H1 (cell line): ENCODE measurements around the gene MYO5A. TPM values are rescaled to one million over a fixed set of nuclear protein-coding genes. Genes with fewer than 3 reads are reported as not detected.

Experiments used
- CTCF ChIA-PET: fragments of 300-600 bp; sonication (Branson Sonifier 250); formaldehyde crosslinking; loops from one replicate; lab custom pipeline; 2021; ENCODE audit not compliant: partially characterized antibody; lab: Charles Lee
- POLR2A ChIA-PET: fragments of 300-600 bp; sonication (Branson Sonifier 250); formaldehyde crosslinking; loops from one replicate; lab custom pipeline; 2021; ENCODE audit warnings: inconsistent platforms; ENCODE audit not compliant: partially characterized antibody; lab: Charles Lee
- DNase-seq, 2 experiments: peaks; one replicate each; pipeline versions ENCODE4 v3.0.0 to v3.0.0-alpha.2; 2010 to 2022; ENCODE audit warnings: low spot score in 2 of 2, low read depth in 1 of 2, mixed read lengths in 1 of 2
- FAIRE-seq: peaks from 2 replicates; lab custom pipeline; 2011; peaks lifted over from hg19 to GRCh38; lab: Jason Lieb, UNC
- H2AFZ ChIP-seq: 2 replicates; pipeline ENCODE4 v1.8.1; 2012; ENCODE audit warnings: low read length, inconsistent platforms
- H2AK5ac ChIP-seq: 2 replicates; pipeline ENCODE4 v1.6.1; 2013; ENCODE audit warnings: low read depth, low read length
- H2BK120ac ChIP-seq: replicated peaks from 2 replicates; pipeline ENCODE3; 2013; ENCODE audit warnings: low read depth, low read length, inconsistent platforms
- H2BK12ac ChIP-seq: 2 replicates; pipeline ENCODE4 v1.6.1; 2013; ENCODE audit warnings: low read depth, low read length
- H2BK15ac ChIP-seq: 2 replicates; pipeline ENCODE4 v1.6.1; 2013; ENCODE audit warnings: low read length
- H2BK20ac ChIP-seq: 2 replicates; pipeline ENCODE4 v1.6.1; 2013; ENCODE audit warnings: low read length
- H2BK5ac ChIP-seq: 2 replicates; pipeline ENCODE4 v1.6.1; 2013; ENCODE audit warnings: low read depth, low read length
- H3K14ac ChIP-seq: 2 replicates; pipeline ENCODE4 v1.6.1; 2013; ENCODE audit warnings: inconsistent platforms; ENCODE audit not compliant: insufficient read length
- H3K18ac ChIP-seq: 2 replicates; pipeline ENCODE4 v1.6.1; 2013; ENCODE audit warnings: low read length; ENCODE audit errors: extremely low read depth
- H3K23ac ChIP-seq: 2 replicates; pipeline ENCODE4 v1.6.1; 2013; ENCODE audit warnings: inconsistent platforms; ENCODE audit not compliant: insufficient read length
- H3K23me2 ChIP-seq: 2 replicates; pipeline ENCODE4 v1.6.1; 2013; ENCODE audit warnings: low read depth, low read length
- H3K27ac ChIP-seq: 2 replicates; pipeline ENCODE4 v1.6.1; 2011; ENCODE audit warnings: low read depth, low read length, inconsistent platforms
- H3K27me3 ChIP-seq, 4 experiments: replicated peaks in 1 of 4; 1 replicate in 1 of 4; 2 replicates in 3 of 4; pipeline versions ENCODE4 v1.6.1 to v1.8.1; 2011 to 2013; ENCODE audit warnings: low read length in 3 of 4, mild to moderate bottlenecking in 3 of 4, inconsistent platforms in 2 of 4, mixed read lengths in 2 of 4, moderate library complexity in 1 of 4; ENCODE audit not compliant: control insufficient read depth in 3 of 4, insufficient read depth in 3 of 4; ENCODE audit errors: extremely low read depth in 1 of 4
- H3K36me3 ChIP-seq, 4 experiments: 2 replicates each; pipeline versions ENCODE4 v1.6.1 to v1.8.1; 2011 to 2013; ENCODE audit warnings: mild to moderate bottlenecking in 4 of 4, low read length in 3 of 4, moderate library complexity in 2 of 4, control low read depth in 1 of 4, inconsistent platforms in 1 of 4; ENCODE audit not compliant: insufficient read depth in 4 of 4, control insufficient read depth in 2 of 4
- H3K4ac ChIP-seq: replicated peaks from 2 replicates; pipeline ENCODE3; 2013; ENCODE audit warnings: low read length, low read depth, mixed read lengths, inconsistent platforms; ENCODE audit not compliant: insufficient read length
- H3K4me1 ChIP-seq, 4 experiments: replicated peaks in 1 of 4; 1 replicate in 1 of 4; 2 replicates in 3 of 4; pipeline versions ENCODE4 v1.6.1 to v1.8.1; 2011 to 2013; ENCODE audit warnings: low read length in 3 of 4, inconsistent platforms in 2 of 4, mixed read lengths in 1 of 4; ENCODE audit not compliant: insufficient read depth in 4 of 4, control insufficient read depth in 3 of 4
- H3K4me2 ChIP-seq, 2 experiments: 2 replicates each; pipeline versions ENCODE4 v1.6.1 to v1.8.1; 2011 to 2013; ENCODE audit warnings: low read depth in 2 of 2, low read length in 2 of 2, control low read depth in 1 of 2, inconsistent platforms in 1 of 2, mild to moderate bottlenecking in 1 of 2; ENCODE audit not compliant: insufficient read depth in 1 of 2
- H3K4me3 ChIP-seq, 4 experiments: fragments of 200-600, 300-600 bp in 1 of 4; sonication (generic), shearing (Covaris generic), sonication (Bioruptor Twin) in 1 of 4; 2 replicates each; pipeline versions ENCODE4 v1.5.1 to v1.8.1; 2011 to 2016; ENCODE audit warnings: low read length in 4 of 4, low read depth in 3 of 4, control low read depth in 2 of 4, inconsistent platforms in 2 of 4, mild to moderate bottlenecking in 2 of 4, mixed read lengths in 1 of 4, moderate library complexity in 1 of 4; ENCODE audit not compliant: insufficient read depth in 2 of 4; ENCODE audit errors: extremely low read depth in 1 of 4
- H3K56ac ChIP-seq: replicated peaks from 2 replicates; pipeline ENCODE3; 2013; ENCODE audit warnings: low read depth, mild to moderate bottlenecking, mixed read lengths, low read length, inconsistent platforms; ENCODE audit not compliant: insufficient read length
- H3K79me1 ChIP-seq: 2 replicates; pipeline ENCODE4 v1.6.1; 2013; ENCODE audit warnings: low read depth, low read length, control low read depth
- H3K79me2 ChIP-seq, 2 experiments: 2 replicates each; pipeline versions ENCODE4 v1.6.1 to v1.8.1; 2012 to 2013; ENCODE audit warnings: low read length in 2 of 2, mild to moderate bottlenecking in 2 of 2, inconsistent platforms in 1 of 2; ENCODE audit not compliant: insufficient read depth in 2 of 2, control insufficient read depth in 1 of 2
- H3K9ac ChIP-seq, 4 experiments: replicated peaks in 1 of 4; 1 replicate in 1 of 4; 2 replicates in 3 of 4; pipeline versions ENCODE4 v1.6.1 to v1.8.1; 2011 to 2013; ENCODE audit warnings: low read depth in 3 of 4, low read length in 3 of 4, control low read depth in 2 of 4, mild to moderate bottlenecking in 2 of 4, moderate library complexity in 2 of 4, inconsistent platforms in 1 of 4; ENCODE audit errors: extremely low read depth in 1 of 4
- H3K9me3 ChIP-seq, 2 experiments: 2 replicates each; pipeline versions ENCODE4 v1.6.1 to v1.8.1; 2012 to 2013; ENCODE audit warnings: mild to moderate bottlenecking in 2 of 2, moderate library complexity in 2 of 2, control low read depth in 1 of 2, inconsistent platforms in 1 of 2, low read depth in 1 of 2, low read length in 1 of 2, mixed read lengths in 1 of 2; ENCODE audit not compliant: insufficient read depth in 2 of 2
- H4K20me1 ChIP-seq, 2 experiments: replicated peaks in 1 of 2; 2 replicates each; pipeline versions ENCODE3 to v1.8.1; 2011 to 2013; ENCODE audit warnings: inconsistent platforms in 2 of 2, low read length in 2 of 2, mild to moderate bottlenecking in 1 of 2; ENCODE audit not compliant: insufficient read depth in 2 of 2, control insufficient read depth in 1 of 2
- H4K5ac ChIP-seq: 2 replicates; pipeline ENCODE4 v1.6.1; 2013; ENCODE audit warnings: low read length, low read depth, mixed read lengths, inconsistent platforms; ENCODE audit not compliant: insufficient read length
- H4K8ac ChIP-seq: 2 replicates; pipeline ENCODE4 v1.8.0; 2013; ENCODE audit warnings: mild to moderate bottlenecking, moderate library complexity, low read length, inconsistent platforms; ENCODE audit not compliant: insufficient read depth; ENCODE audit errors: extremely low read depth
- H4K91ac ChIP-seq: replicated peaks from 2 replicates; pipeline ENCODE3; 2013; ENCODE audit warnings: low read length, mixed read lengths, inconsistent platforms; ENCODE audit not compliant: insufficient read length
- ASH2L ChIP-seq: fragments of 200-600, 300-600 bp; sonication (generic); IDR thresholded peaks from one replicate; pipeline ENCODE4 v1.7.1; 2017; ENCODE audit warnings: low read length
- CEBPB ChIP-seq: IDR thresholded peaks from 2 replicates; pipeline ENCODE4 v1.6.1; 2012; ENCODE audit warnings: low read depth, low read length
- CREB1 ChIP-seq: IDR thresholded peaks from 2 replicates; pipeline ENCODE4 v1.6.1; 2012; ENCODE audit warnings: inconsistent platforms
- FOSL1 ChIP-seq: IDR thresholded peaks from 2 replicates; pipeline ENCODE4 v1.6.1; 2011; ENCODE audit warnings: mild to moderate bottlenecking, low read depth, low read length, moderate library complexity; ENCODE audit not compliant: insufficient read depth
- HDAC2 ChIP-seq, 2 experiments: fragments of 300-600 bp in 1 of 2; sonication (generic) in 1 of 2; IDR thresholded peaks; 2 replicates each; pipeline ENCODE4 v1.6.1; 2011 to 2012; ENCODE audit warnings: low read depth in 2 of 2, low read length in 2 of 2, mild to moderate bottlenecking in 2 of 2, moderate library complexity in 2 of 2, borderline replicate concordance in 1 of 2, inconsistent platforms in 1 of 2
- JUN ChIP-seq: IDR thresholded peaks from 2 replicates; pipeline ENCODE4 v1.6.1; 2011; ENCODE audit warnings: low read depth, mild to moderate bottlenecking, improper control_type of control experiment, low read length
- KDM5A ChIP-seq: fragments of 200-600 bp; IDR thresholded peaks from 2 replicates; pipeline ENCODE4 v1.7.1; 2012; ENCODE audit warnings: mild to moderate bottlenecking, low read length, inconsistent platforms, mixed read lengths
- TCF12 ChIP-seq: IDR thresholded peaks from 2 replicates; pipeline ENCODE4 v1.6.1; 2011; ENCODE audit warnings: low read depth, mild to moderate bottlenecking, low read length
- WGBS, 2 experiments: shearing (Covaris generic) in 1 of 2; methylation state at CpG; one replicate each; pipeline versions ENCODE4 v1.1.6 to v1.1.7; 2013 to 2015; ENCODE audit warnings: low lambda C conversion rate in 2 of 2, mixed read lengths in 2 of 2, inconsistent platforms in 1 of 2, low coverage in 1 of 2, missing lambda C conversion rate in 1 of 2; ENCODE audit not compliant: insufficient replicate concordance in 2 of 2, insufficient coverage in 1 of 2, insufficient read length in 1 of 2; ENCODE audit errors: extremely low coverage in 1 of 2, missing lambda C conversion rate in 1 of 2; 5-methylcytosine and 5-hydroxymethylcytosine counted together
- polyA plus RNA-seq, 7 experiments: library from polyadenylated mRNA; depleted of rRNA in 3 of 7; stranded (reverse) in 5 of 7; unstranded in 2 of 7; fragments of >200 nt in 5 of 7; fragments of 200-250 nt in 2 of 7; gene quantifications; 1 replicate in 5 of 7; 2 replicates in 1 of 7; 4 replicates in 1 of 7; pipeline versions ENCODE4 v1.2.1 to v1.2.3, GENCODE V29; 2011 to 2013; ENCODE audit warnings: missing spikeins in 2 of 7, mixed read lengths in 2 of 7
- total RNA-seq: library from RNA; stranded (reverse); fragmentation: NEBNext Ultra II Directional; extraction: Animal tissue kit (Norgen Biotek cat#: 25700); gene quantifications from 2 replicates; pipeline ENCODE4 v1.2.1, GENCODE V29; 2021
- TF ChIP-seq, protein P1 (sequence below), 3 experiments: IDR thresholded peaks; 1 replicate in 2 of 3; 2 replicates in 1 of 3; pipeline versions ENCODE4 v1.5.1 to v1.6.1; 2011; ENCODE audit warnings: low read length in 3 of 3, mild to moderate bottlenecking in 3 of 3, inconsistent platforms in 2 of 3, low read depth in 1 of 3, moderate library complexity in 1 of 3; ENCODE audit not compliant: insufficient read depth in 1 of 3; ENCODE audit errors: control extremely low read depth in 1 of 3

Gene MYO5A
- total and polyA plus RNA-seq, 2 of the 8 experiments (the other 6 are each of a cell fraction or from before 2014, with no cell fraction given) = 11.4 to 24.7 TPM

DNA sequence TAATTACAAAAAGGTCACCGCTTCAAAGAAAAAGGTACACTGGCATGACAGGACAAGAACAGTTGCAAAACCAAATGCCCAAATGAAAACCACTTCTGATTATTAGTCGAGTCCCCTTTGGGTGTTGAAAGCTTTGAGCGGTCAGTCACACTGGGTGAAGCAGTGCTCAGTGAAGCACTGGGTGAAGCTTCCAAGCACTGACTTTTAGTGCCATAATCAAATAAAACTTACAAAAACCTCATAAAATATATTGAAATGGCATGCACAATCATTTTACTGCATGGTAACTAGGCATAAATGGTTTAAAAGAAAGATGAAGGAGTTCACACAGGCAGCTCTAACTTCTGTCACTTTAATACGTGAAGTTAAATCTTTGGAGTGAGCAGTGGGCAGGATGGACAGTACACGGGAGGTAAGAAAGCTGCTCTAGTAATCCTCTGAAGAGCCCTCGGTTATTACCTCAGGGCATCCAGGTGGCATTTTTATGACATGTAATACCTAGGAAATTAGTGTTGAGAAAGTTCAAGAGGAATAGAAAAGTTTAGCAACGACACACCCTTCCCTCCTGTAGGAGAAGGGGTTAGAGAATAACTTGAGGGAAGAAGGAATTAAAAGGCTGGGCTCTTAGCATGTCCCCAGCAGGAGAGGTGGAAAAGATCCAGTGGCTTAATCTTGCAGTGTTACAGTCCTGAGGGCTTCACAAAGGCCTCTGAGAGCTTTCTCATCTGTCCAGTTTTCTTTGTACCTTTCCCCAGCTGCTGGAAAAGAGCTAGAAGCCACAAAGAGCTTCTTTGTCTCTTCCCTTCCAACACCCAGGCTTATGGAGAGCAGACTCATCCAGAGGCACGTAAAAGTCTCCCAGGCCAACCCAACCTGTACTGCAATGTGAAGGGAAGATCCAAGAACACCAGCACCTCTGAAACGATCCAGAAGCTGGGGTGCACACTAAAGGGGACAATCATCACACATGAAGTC is 168.2 kb downstream of the MYO5A start:
- Histone ChIP-seq H3K79me1 (no peaks in the 10 kb centered on the region), H3K4ac (no peak overlapping the region), H2BK20ac (no peak overlapping the region), H3K9ac (no peak overlapping the region), H3K23ac (no peak overlapping the region), H4K20me1 (no peaks in the 10 kb centered on the region), H3K27me3 (no peaks in the 10 kb centered on the region), H3K4me3 (no peak overlapping the region), H3K56ac (no peak overlapping the region), H3K36me3 (peaks cover 0 to 2% (median under 1%) of the 10 kb centered on the region in 4 experiments; a peak in 2 of 8 replicates), H2AFZ (no peak overlapping the region), H4K8ac (no peak overlapping the region), H3K4me1 (no peaks in the 10 kb centered on the region; a peak in 1 of 7 replicates), H3K27ac (no peak overlapping the region), H3K23me2 (no peaks in the 10 kb centered on the region), H4K5ac (no peak overlapping the region), H2BK5ac (no peak overlapping the region), H3K79me2 (no peaks in the 10 kb centered on the region), H3K14ac (no peak overlapping the region), H4K91ac (no peak overlapping the region), H3K18ac (no peak overlapping the region), H3K4me2 (no peak overlapping the region), H2BK12ac (no peak overlapping the region), H2BK15ac (no peak overlapping the region), H3K9me3 (no peaks in the 10 kb centered on the region), H2AK5ac (no peak overlapping the region), H2BK120ac (no peak overlapping the region)
- ChIA-PET CTCF (interaction anchor here (0.6 to 2.0 kb wide), 5 partner anchors 11 to 199 kb away, joined by 3 to 9 read pairs (median 3); no protein-coding TSS in a partner anchor), POLR2A (no interaction called here)
- DNase-seq (no peak), FAIRE-seq (no peak)
- WGBS, 2 experiments = 87% methylated on average over 9 of the region's 9 CpGs; no CpG with 5 or more reads in 1 of the 2 experiments
- TF ChIP-seq ASH2L = no peak
- TF ChIP-seq FOSL1 = no peak
- no peak for TF ChIP-seq TCF12
- TF ChIP-seq, protein P1, sequence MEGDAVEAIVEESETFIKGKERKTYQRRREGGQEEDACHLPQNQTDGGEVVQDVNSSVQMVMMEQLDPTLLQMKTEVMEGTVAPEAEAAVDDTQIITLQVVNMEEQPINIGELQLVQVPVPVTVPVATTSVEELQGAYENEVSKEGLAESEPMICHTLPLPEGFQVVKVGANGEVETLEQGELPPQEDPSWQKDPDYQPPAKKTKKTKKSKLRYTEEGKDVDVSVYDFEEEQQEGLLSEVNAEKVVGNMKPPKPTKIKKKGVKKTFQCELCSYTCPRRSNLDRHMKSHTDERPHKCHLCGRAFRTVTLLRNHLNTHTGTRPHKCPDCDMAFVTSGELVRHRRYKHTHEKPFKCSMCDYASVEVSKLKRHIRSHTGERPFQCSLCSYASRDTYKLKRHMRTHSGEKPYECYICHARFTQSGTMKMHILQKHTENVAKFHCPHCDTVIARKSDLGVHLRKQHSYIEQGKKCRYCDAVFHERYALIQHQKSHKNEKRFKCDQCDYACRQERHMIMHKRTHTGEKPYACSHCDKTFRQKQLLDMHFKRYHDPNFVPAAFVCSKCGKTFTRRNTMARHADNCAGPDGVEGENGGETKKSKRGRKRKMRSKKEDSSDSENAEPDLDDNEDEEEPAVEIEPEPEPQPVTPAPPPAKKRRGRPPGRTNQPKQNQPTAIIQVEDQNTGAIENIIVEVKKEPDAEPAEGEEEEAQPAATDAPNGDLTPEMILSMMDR (IDR thresholded peaks at IDR 0.05; ENCODE audit: control extremely low read depth in 1 of 3, insufficient read depth in 1 of 3, low read depth in 1 of 3, low read length in 3 of 3) = no peak
- no peak for TF ChIP-seq HDAC2 (IDR thresholded peaks at IDR 0.05; ENCODE audit: borderline replicate concordance in 1 of 2, low read depth in 2 of 2, low read length in 2 of 2)
- no peak for TF ChIP-seq KDM5A
- TF ChIP-seq JUN = no peak
- TF ChIP-seq CEBPB = no peak
- no peak for TF ChIP-seq CREB1
